Measurements from ENCODE around the gene ZIC4. TPM values are rescaled to one million over a fixed set of nuclear protein-coding genes. Genes with fewer than 3 reads are reported as not detected.

The ZIC4 gene
- polyA plus RNA-seq, 1 of the 3 experiments (the other 2 are of a cell fraction), result 1.3 TPM

- H3K27me3 ChIP-seq (ENCODE audit: insufficient read depth), result peaks cover 48% of the 10 kb centered on the region; the same call in 1 of the 2 replicates
- peaks cover 27% of the 10 kb centered on the region; the same call in 1 of the 2 replicates for H3K79me2 ChIP-seq (ENCODE audit: insufficient read depth)
- H3K4me3 ChIP-seq (ENCODE audit: low read depth in 2 of 2, low read length in 1 of 2), result peak overlapping the region; percentile 62 to 69
- H3K9me3 ChIP-seq, result no peaks in the 10 kb centered on the region
- ChIA-PET CTCF (interaction anchor here (0.5 to 1.8 kb wide), 13 partner anchors 9 to 1555 kb away, joined by 3 to 11 read pairs (median 4); no protein-coding TSS in a partner anchor), POLR2A (interaction anchor here (0.6 to 2.1 kb wide), 5 partner anchors 16 to 854 kb away, joined by 3 to 6 read pairs (median 4); partner anchors contain the start of gene ZIC1)
- H3K36me3 ChIP-seq (replicated peaks in 1 of 2; ENCODE audit: control insufficient read depth in 1 of 2, insufficient read depth in 2 of 2, low read length in 1 of 2), result no peaks in the 10 kb centered on the region
- peak overlapping the region; percentile 94 for H2AFZ ChIP-seq (ENCODE audit: low read depth)
- peak; percentile 56 for DNase-seq
- peak overlapping the region; percentile 83; the same call in 1 of the 2 replicates for H3K9ac ChIP-seq
- peak overlapping the region; percentile 88 for H3K4me2 ChIP-seq
- H3F3A ChIP-seq (replicated peaks; ENCODE audit: insufficient read depth), result no peaks in the 10 kb centered on the region
- 13% methylated on average over 5 of the region's 15 CpGs for WGBS (ENCODE audit: low lambda C conversion rate)
- no peaks in the 10 kb centered on the region for H3K9me2 ChIP-seq
- peak overlapping the region; percentile 71 to 91 for H3K27ac ChIP-seq (ENCODE audit: low read depth in 2 of 2, low read length in 1 of 2)
- TF ChIP-seq FOXJ3 (CRISPR knock-in tag; IDR thresholded peaks at IDR 0.05) (no peak), USF1 (IDR thresholded peaks at IDR 0.05; ENCODE audit: borderline replicate concordance, low read depth) (no peak), FOSL2 (IDR thresholded peaks at IDR 0.05; ENCODE audit: borderline replicate concordance, low read depth) (no peak), REST (IDR thresholded peaks at IDR 0.05; ENCODE audit: low read depth, low read length) (no peak), TAF1 (IDR thresholded peaks at IDR 0.05; ENCODE audit: borderline replicate concordance, low read depth, low read length) (no peak)
- peaks cover 0 to 2% of the 10 kb centered on the region in 2 experiments; a peak in 1 of 4 replicates for H3K4me1 ChIP-seq (ENCODE audit: control insufficient read depth in 1 of 2, insufficient read depth in 2 of 2, low read depth in 1 of 2, low read length in 1 of 2)
- no peaks in the 10 kb centered on the region for H4K20me1 ChIP-seq (ENCODE audit: insufficient read depth)
These were observed 13.8 kb downstream of the ZIC4 start for GRCh38 chr3:147392625-147392946.

GRCh38 chr3:147391781-147392624 is 14.3 kb downstream of the ZIC4 start:
- POLR2A ChIA-PET, result interaction anchor here (0.8 to 1.0 kb wide), 3 partner anchors 31 to 701 kb away, joined by 3 to 4 read pairs (median 3); no protein-coding TSS in a partner anchor
- DNase-seq, result peak; percentile 91
- H3K36me3 ChIP-seq (replicated peaks in 1 of 2; ENCODE audit: control insufficient read depth in 1 of 2, insufficient read depth in 2 of 2, low read length in 1 of 2), result no peaks in the 10 kb centered on the region
- H3F3A ChIP-seq (replicated peaks; ENCODE audit: insufficient read depth), result no peaks in the 10 kb centered on the region
- peak overlapping the region; percentile 62 to 69 for H3K4me3 ChIP-seq (ENCODE audit: low read depth in 2 of 2, low read length in 1 of 2)
- peaks cover 27% of the 10 kb centered on the region; the same call in 1 of the 2 replicates for H3K79me2 ChIP-seq (ENCODE audit: insufficient read depth)
- H3K9me3 ChIP-seq, result no peaks in the 10 kb centered on the region
- peak overlapping the region; percentile 71 to 91 for H3K27ac ChIP-seq (ENCODE audit: low read depth in 2 of 2, low read length in 1 of 2)
- H3K27me3 ChIP-seq (ENCODE audit: insufficient read depth), result peaks cover 50% of the 10 kb centered on the region; the same call in 1 of the 2 replicates
- H3K4me1 ChIP-seq (ENCODE audit: control insufficient read depth in 1 of 2, insufficient read depth in 2 of 2, low read depth in 1 of 2, low read length in 1 of 2), result peaks cover 0 to 2% of the 10 kb centered on the region in 2 experiments; a peak in 1 of 4 replicates
- H2AFZ ChIP-seq (ENCODE audit: low read depth), result peak overlapping the region; percentile 94
- H3K9me2 ChIP-seq, result no peaks in the 10 kb centered on the region
- peak overlapping the region; percentile 88 for H3K4me2 ChIP-seq
- CTCF ChIA-PET, result interaction anchor here (0.5 to 1.8 kb wide), 12 partner anchors 8 to 975 kb away, joined by 3 to 11 read pairs (median 4); no protein-coding TSS in a partner anchor
- H4K20me1 ChIP-seq (ENCODE audit: insufficient read depth), result no peaks in the 10 kb centered on the region
- 25% methylated on average over 22 of the region's 51 CpGs for WGBS (ENCODE audit: low lambda C conversion rate)
- H3K9ac ChIP-seq, result peak overlapping the region; percentile 83; the same call in 1 of the 2 replicates
- TF ChIP-seq RAD21 (IDR thresholded peaks at IDR 0.05; ENCODE audit: low read length), result peak; percentile 56
- 0 out of 2 replicates have a peak, but pooled peaks have one; percentile 41 for TF ChIP-seq GABPA (IDR thresholded peaks at IDR 0.05; ENCODE audit: low read depth)
- TF ChIP-seq ELF1 (IDR thresholded peaks at IDR 0.05), result peak; percentile 84
- TF ChIP-seq CTCF (IDR thresholded peaks at IDR 0.05), result peak; percentile 51
- TF ChIP-seq YY1 (IDR thresholded peaks at IDR 0.05; ENCODE audit: low read depth), result peak; percentile 78; the same call in 1 of the 2 replicates
- TF ChIP-seq FOXM1 (IDR thresholded peaks at IDR 0.05; ENCODE audit: low read depth), result no peak
- no peak for TF ChIP-seq IRF3 (IDR thresholded peaks at IDR 0.05; ENCODE audit: low read depth, low read length)
- no peak for TF ChIP-seq RXRA (IDR thresholded peaks at IDR 0.05; ENCODE audit: borderline replicate concordance, low read depth)
- peak; percentile 42; the same call in 1 of the 2 replicates for TF ChIP-seq SMC3 (IDR thresholded peaks at IDR 0.05; ENCODE audit: low read depth, low read length)
- peak; percentile 25; the same call in 1 of the 2 replicates for TF ChIP-seq FOXJ3 (CRISPR knock-in tag; IDR thresholded peaks at IDR 0.05)
- TF ChIP-seq POLR2AphosphoS5 (IDR thresholded peaks at IDR 0.05; ENCODE audit: low read depth, low read length), result peak; percentile 44; the same call in 1 of the 2 replicates
- TF ChIP-seq GATA2 (CRISPR knock-in tag; IDR thresholded peaks at IDR 0.05), result 0 out of 2 replicates have a peak, but pooled peaks have one; percentile 11
- TF ChIP-seq MXI1 (IDR thresholded peaks at IDR 0.05; ENCODE audit: low read depth, low read length), result peak; percentile 61; the same call in 1 of the 2 replicates
